Measurements from ENCODE around the gene ELF5. TPM values are rescaled to one million over a fixed set of nuclear protein-coding genes. Genes with fewer than 3 reads are reported as not detected.

Gene ELF5
- total and polyA plus RNA-seq, 10 of the 15 experiments (the other 5 are each of a cell fraction or from before 2014, with no cell fraction given): not detected

- Histone ChIP-seq H3K79me2 (ENCODE audit: control insufficient read depth, insufficient read depth, low read length) (no peaks in the 10 kb centered on the region), H2AFZ (ENCODE audit: control insufficient read depth, low read depth, low read length) (no peak overlapping the region), H3K4me1 (ENCODE audit: control insufficient read depth, insufficient read depth, low read length) (no peaks in the 10 kb centered on the region), H3K36me3 (ENCODE audit: control insufficient read depth in 2 of 2, insufficient read depth in 2 of 2, low read length in 1 of 2) (peaks cover 2 to 10% of the 10 kb centered on the region in 2 experiments), H3K9me3 (replicated peaks; ENCODE audit: control insufficient read depth, insufficient read depth, low read length) (no peaks in the 10 kb centered on the region), H3K27ac (ENCODE audit: control insufficient read depth, insufficient read depth) (no peak overlapping the region), H3K4me2 (ENCODE audit: control insufficient read depth, insufficient read depth) (no peak overlapping the region), H3K4me3 (no peak overlapping the region), H3K9ac (ENCODE audit: control insufficient read depth, insufficient read depth, low read length) (no peak overlapping the region), H3K27me3 (replicated peaks in 1 of 2; ENCODE audit: control insufficient read depth in 2 of 2, insufficient read depth in 2 of 2, low read length in 1 of 2) (no peaks in the 10 kb centered on the region), H4K20me1 (ENCODE audit: control insufficient read depth, insufficient read depth) (no peaks in the 10 kb centered on the region)
- WGBS (ENCODE audit: insufficient coverage, insufficient replicate concordance, low lambda C conversion rate, missing lambda C conversion rate): 100% methylated on average over 3 of the region's 3 CpGs
- ChIA-PET RAD21 (ENCODE audit: unreplicated experiment) (no interaction called here), POLR2A (no interaction called here), SMC1A (ENCODE audit: uncharacterized antibody, unreplicated experiment) (interaction anchor here (0.6 to 1.2 kb wide), 4 partner anchors 9 to 149 kb away, joined by 3 read pairs; no protein-coding TSS in a partner anchor), CTCF (interaction anchor here (1.4 to 1.7 kb wide), 2 partner anchors 8 to 93 kb away, joined by 4 to 6 read pairs; no protein-coding TSS in a partner anchor)
- ATAC-seq: no peak
- in situ Hi-C loops (cut with MboI) (no loop called here), intact Hi-C loops (cut with micrococcal nuclease; ENCODE audit: unreplicated experiment) (loop anchor here (10.0 kb wide), 1 partner anchor 285 kb away; no protein-coding TSS in a partner anchor)
- no peak for DNase-seq (ENCODE audit: low read depth, low spot score)
- TF ChIP-seq ZSCAN29 (IDR thresholded peaks at IDR 0.05) (no peak), ZBED1 (IDR thresholded peaks at IDR 0.05; ENCODE audit: borderline replicate concordance) (no peak), BRCA1 (IDR thresholded peaks at IDR 0.05; ENCODE audit: low read depth, low read length) (no peak), RELA (IDR thresholded peaks at IDR 0.05; ENCODE audit: borderline replicate concordance, partially characterized antibody) (no peak), IRF4 (IDR thresholded peaks at IDR 0.05; ENCODE audit: low read depth, low read length) (no peak), IKZF2 (IDR thresholded peaks at IDR 0.05) (no peak), CBX5 (IDR thresholded peaks at IDR 0.05; ENCODE audit: low read depth) (no peak), GATAD2B (conservative IDR thresholded peaks at IDR 0.05; ENCODE audit: low read depth) (no peak), EED (IDR thresholded peaks at IDR 0.05; ENCODE audit: low read depth) (no peak), RCOR1 (conservative IDR thresholded peaks at IDR 0.05; ENCODE audit: low read depth, low read length) (no peak), TCF7 (IDR thresholded peaks at IDR 0.05; ENCODE audit: borderline replicate concordance) (no peak), ZNF24 (IDR thresholded peaks at IDR 0.05) (no peak), RAD21 (IDR thresholded peaks at IDR 0.05; ENCODE audit: insufficient read depth, low read depth, low read length) (no peak), CREB1 (IDR thresholded peaks at IDR 0.05; ENCODE audit: low read depth) (no peak), JUNB (IDR thresholded peaks at IDR 0.05) (no peak), NFYB (IDR thresholded peaks at IDR 0.05; ENCODE audit: insufficient read depth, low read depth, low read length) (no peak), NR2C2 (IDR thresholded peaks at IDR 0.05; ENCODE audit: borderline replicate concordance, control insufficient read depth, insufficient read length, low read depth) (no peak)
- TF ChIP-seq, protein P1, sequence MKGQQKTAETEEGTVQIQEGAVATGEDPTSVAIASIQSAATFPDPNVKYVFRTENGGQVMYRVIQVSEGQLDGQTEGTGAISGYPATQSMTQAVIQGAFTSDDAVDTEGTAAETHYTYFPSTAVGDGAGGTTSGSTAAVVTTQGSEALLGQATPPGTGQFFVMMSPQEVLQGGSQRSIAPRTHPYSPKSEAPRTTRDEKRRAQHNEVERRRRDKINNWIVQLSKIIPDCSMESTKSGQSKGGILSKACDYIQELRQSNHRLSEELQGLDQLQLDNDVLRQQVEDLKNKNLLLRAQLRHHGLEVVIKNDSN (IDR thresholded peaks at IDR 0.05; ENCODE audit: borderline replicate concordance, extremely low read length, insufficient read depth, low read depth, low read length): no peak
- TF ChIP-seq, protein P2, sequence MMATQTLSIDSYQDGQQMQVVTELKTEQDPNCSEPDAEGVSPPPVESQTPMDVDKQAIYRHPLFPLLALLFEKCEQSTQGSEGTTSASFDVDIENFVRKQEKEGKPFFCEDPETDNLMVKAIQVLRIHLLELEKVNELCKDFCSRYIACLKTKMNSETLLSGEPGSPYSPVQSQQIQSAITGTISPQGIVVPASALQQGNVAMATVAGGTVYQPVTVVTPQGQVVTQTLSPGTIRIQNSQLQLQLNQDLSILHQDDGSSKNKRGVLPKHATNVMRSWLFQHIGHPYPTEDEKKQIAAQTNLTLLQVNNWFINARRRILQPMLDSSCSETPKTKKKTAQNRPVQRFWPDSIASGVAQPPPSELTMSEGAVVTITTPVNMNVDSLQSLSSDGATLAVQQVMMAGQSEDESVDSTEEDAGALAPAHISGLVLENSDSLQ (IDR thresholded peaks at IDR 0.05): no peak
- no peak for FAIRE-seq
- BruUV-seq (replicated peaks): no TSS peak
Measured at GRCh38 chr11:34459507-34460162, 54.0 kb downstream of the ELF5 start.
